Nephron progenitor cell (in vitro differentiated cells): ENCODE results near the gene KIAA1328.

ENCODE experiments used
- DNase-seq: peaks from one replicate; pipeline ENCODE4 v3.0.0; 2021
- H3K27ac Mint-ChIP-seq: 2 replicates; pipeline ENCODE4 v1.8.0; 2021; ENCODE audit warnings: mild to moderate bottlenecking, moderate library complexity, mixed read lengths
- H3K27me3 Mint-ChIP-seq: 2 replicates; pipeline ENCODE4 v1.8.0; 2021; ENCODE audit warnings: mild to moderate bottlenecking, low read depth, mixed read lengths; ENCODE audit not compliant: poor library complexity
- H3K36me3 Mint-ChIP-seq: 2 replicates; pipeline ENCODE4 v1.8.0; 2021; ENCODE audit warnings: low read depth, mixed read lengths
- H3K4me1 Mint-ChIP-seq: 2 replicates; pipeline ENCODE4 v1.8.0; 2021; ENCODE audit warnings: mixed read lengths
- H3K4me3 Mint-ChIP-seq: 2 replicates; pipeline ENCODE4 v1.8.0; 2021; ENCODE audit warnings: mild to moderate bottlenecking, moderate library complexity, mixed read lengths
- H3K9me3 Mint-ChIP-seq: 2 replicates; pipeline ENCODE4 v1.8.0; 2021; ENCODE audit warnings: mild to moderate bottlenecking, moderate library complexity, mixed read lengths
- CTCF ChIP-seq: fragments of 200-600 bp; sonication (generic); IDR thresholded peaks from 2 replicates; pipeline ENCODE4 v1.5.0; 2021; ENCODE audit warnings: antibody characterized with exemption

Gene KIAA1328

GRCh38 chr18:37272841-37273240 lies 443.9 kb downstream of the KIAA1328 start:
- Mint-ChIP-seq H3K4me3 (no peak overlapping the region), H3K27ac (no peak overlapping the region), H3K27me3 (peaks cover 16% of the 10 kb centered on the region), H3K9me3 (peaks cover 14% of the 10 kb centered on the region), H3K36me3 (no peaks in the 10 kb centered on the region), H3K4me1 (peaks cover 15% of the 10 kb centered on the region)
- no peak for DNase-seq
- no peak for TF ChIP-seq CTCF

GRCh38 chr18:37274309-37275236 lies 445.6 kb downstream of the KIAA1328 start:
- H3K4me3 Mint-ChIP-seq, result no peak overlapping the region
- peaks cover 6% of the 10 kb centered on the region for H3K27me3 Mint-ChIP-seq
- no peak overlapping the region for H3K27ac Mint-ChIP-seq
- H3K4me1 Mint-ChIP-seq, result peaks cover 23% of the 10 kb centered on the region
- H3K36me3 Mint-ChIP-seq, result no peaks in the 10 kb centered on the region
- peaks cover 14% of the 10 kb centered on the region for H3K9me3 Mint-ChIP-seq
- no peak for TF ChIP-seq CTCF
- DNase-seq, result no peak

- peaks cover 23% of the 10 kb centered on the region for H3K4me1 Mint-ChIP-seq
Measured at GRCh38 chr18:37275237-37275741, 446.4 kb downstream of the KIAA1328 start.

GRCh38 chr18:37276111-37276890 lies 447.4 kb downstream of the KIAA1328 start:
- no peak overlapping the region for H3K27ac Mint-ChIP-seq
- H3K4me1 Mint-ChIP-seq, result peaks cover 23% of the 10 kb centered on the region
- no peak for DNase-seq
- no peaks in the 10 kb centered on the region for H3K36me3 Mint-ChIP-seq
- no peak overlapping the region for H3K4me3 Mint-ChIP-seq
- no peaks in the 10 kb centered on the region for H3K27me3 Mint-ChIP-seq
- no peak for TF ChIP-seq CTCF
- peaks cover 14% of the 10 kb centered on the region for H3K9me3 Mint-ChIP-seq

More at GRCh38 chr18:37275237-37275741, 446.4 kb downstream of the KIAA1328 start:
- Mint-ChIP-seq H3K27ac (no peak overlapping the region), H3K36me3 (no peaks in the 10 kb centered on the region), H3K4me3 (no peak overlapping the region), H3K27me3 (peaks cover 3% of the 10 kb centered on the region), H3K9me3 (peaks cover 14% of the 10 kb centered on the region)
- DNase-seq, result no peak
- no peak for TF ChIP-seq CTCF

- no peak for TF ChIP-seq CTCF
- Mint-ChIP-seq H3K9me3 (peaks cover 14% of the 10 kb centered on the region), H3K4me1 (peaks cover 23% of the 10 kb centered on the region), H3K27ac (no peak overlapping the region), H3K4me3 (no peak overlapping the region), H3K27me3 (no peaks in the 10 kb centered on the region), H3K36me3 (no peaks in the 10 kb centered on the region)
- no peak for DNase-seq
Measured at GRCh38 chr18:37277804-37278203, 448.9 kb downstream of the KIAA1328 start.
